Endothelial cell of umbilical vein (primary cell): ENCODE data around the gene ZNF330. TPM values are rescaled to one million over a fixed set of nuclear protein-coding genes. Genes with fewer than 3 reads are reported as not detected.

Source experiments
- BruUV-seq: library from RNA; stranded (reverse); fragments of 400-500 nt; replicated peaks from 2 replicates; lab custom pipeline; 2021; lab: Mats Ljungman, UMichigan
- CTCF ChIA-PET: fragments of 300-600, 350-600 bp; sonication (Branson Sonifier 250); formaldehyde crosslinking; loops from one replicate; lab custom pipeline; 2021; ENCODE audit warnings: antibody characterized with exemption, inconsistent platforms; lab: Charles Lee
- POLR2A ChIA-PET: fragments of 300-600, 350-600 bp; sonication (Branson Sonifier 250); formaldehyde crosslinking; loops from one replicate; lab custom pipeline; 2021; ENCODE audit warnings: antibody characterized with exemption, inconsistent platforms; lab: Charles Lee
- DNase-seq: peaks from one replicate; pipeline ENCODE4 v3.0.0-alpha.2; 2011; ENCODE audit warnings: low read depth, low spot score
- FAIRE-seq: peaks from 2 replicates; lab custom pipeline; 2011; peaks lifted over from hg19 to GRCh38; lab: Jason Lieb, UNC
- H2AFZ ChIP-seq: 2 replicates; pipeline ENCODE4 v1.6.0; 2012; ENCODE audit warnings: low read depth, low read length, control low read depth, inconsistent platforms
- H3K27ac ChIP-seq: 2 replicates; pipeline ENCODE4 v1.5.1; 2011; ENCODE audit warnings: low read depth, mild to moderate bottlenecking, control low read depth, low read length, moderate library complexity; ENCODE audit not compliant: insufficient read depth
- H3K27me3 ChIP-seq, 2 experiments: 2 replicates each; pipeline versions ENCODE4 v1.6.0 to v1.6.1; 2011; ENCODE audit warnings: low read length in 2 of 2, mixed read lengths in 1 of 2; ENCODE audit not compliant: control insufficient read depth in 2 of 2, insufficient read depth in 2 of 2
- H3K36me3 ChIP-seq, 2 experiments: 2 replicates in 1 of 2; 3 replicates in 1 of 2; pipeline ENCODE4 v1.5.1; 2011; ENCODE audit warnings: low read length in 2 of 2, mild to moderate bottlenecking in 1 of 2, moderate library complexity in 1 of 2; ENCODE audit not compliant: control insufficient read depth in 2 of 2, insufficient read depth in 2 of 2; ENCODE audit errors: extremely low read depth in 1 of 2
- H3K4me1 ChIP-seq: 3 replicates; pipeline ENCODE4 v1.5.1; 2011; ENCODE audit warnings: mild to moderate bottlenecking, low read length; ENCODE audit not compliant: control insufficient read depth, insufficient read depth; ENCODE audit errors: extremely low read depth
- H3K4me2 ChIP-seq: 2 replicates; pipeline ENCODE4 v1.6.1; 2011; ENCODE audit warnings: low read length, control low read depth, mixed read lengths; ENCODE audit not compliant: insufficient read depth
- H3K4me3 ChIP-seq, 3 experiments: fragments of 200-600 bp in 1 of 3; sonication (generic), shearing (Covaris generic) in 1 of 3; replicated peaks in 1 of 3; 2 replicates each; pipeline ENCODE4 v1.5.1; 2011 to 2016; ENCODE audit warnings: control low read depth in 3 of 3, low read length in 3 of 3, mild to moderate bottlenecking in 2 of 3, inconsistent platforms in 1 of 3, low read depth in 1 of 3, moderate library complexity in 1 of 3; ENCODE audit not compliant: insufficient read depth in 1 of 3
- H3K79me2 ChIP-seq: 2 replicates; pipeline ENCODE4 v1.6.0; 2012; ENCODE audit warnings: low read length, inconsistent platforms; ENCODE audit not compliant: control insufficient read depth, insufficient read depth
- H3K9ac ChIP-seq: replicated peaks from 2 replicates; pipeline ENCODE3; 2011; ENCODE audit warnings: low read length, control low read depth; ENCODE audit not compliant: insufficient read depth; ENCODE audit errors: extremely low read depth
- H3K9me1 ChIP-seq: replicated peaks from 3 replicates; pipeline ENCODE4 v1.6.0; 2011; ENCODE audit warnings: mild to moderate bottlenecking, low read length; ENCODE audit not compliant: control insufficient read depth, insufficient read depth; ENCODE audit errors: extremely low read depth
- H3K9me3 ChIP-seq: replicated peaks from 2 replicates; pipeline ENCODE4 v1.5.1; 2012; ENCODE audit warnings: low read length, inconsistent platforms; ENCODE audit not compliant: control insufficient read depth, insufficient read depth
- H4K20me1 ChIP-seq: replicated peaks from 2 replicates; pipeline ENCODE3; 2011; ENCODE audit warnings: mild to moderate bottlenecking, low read length; ENCODE audit not compliant: control insufficient read depth, insufficient read depth; ENCODE audit errors: extremely low read depth
- EZH2 ChIP-seq: IDR thresholded peaks from 2 replicates; pipeline ENCODE4 v1.6.1; 2012; ENCODE audit warnings: borderline replicate concordance, low read depth, mild to moderate bottlenecking, moderate library complexity, low read length, inconsistent platforms; ENCODE audit not compliant: severe bottlenecking
- FOS ChIP-seq: IDR thresholded peaks from 2 replicates; pipeline ENCODE4 v1.6.1; 2011; ENCODE audit warnings: mild to moderate bottlenecking, low read length, moderate library complexity, borderline replicate concordance; ENCODE audit not compliant: insufficient read depth
- GATA2 ChIP-seq: IDR thresholded peaks from 2 replicates; pipeline ENCODE4 v1.7.0; 2011; ENCODE audit warnings: low read depth, mild to moderate bottlenecking, moderate library complexity, mixed read lengths, low read length; ENCODE audit not compliant: insufficient read length, insufficient read depth
- JUN ChIP-seq: IDR thresholded peaks from 2 replicates; pipeline ENCODE4 v1.6.1; 2011; ENCODE audit warnings: borderline replicate concordance, low read depth; ENCODE audit not compliant: insufficient read length, insufficient read depth
- MYC ChIP-seq: IDR thresholded peaks from one replicate; pipeline ENCODE4 v1.6.1; 2011; ENCODE audit warnings: mild to moderate bottlenecking, low read depth, low read length
- POLR2A ChIP-seq: IDR thresholded peaks from 2 replicates; pipeline ENCODE4 v1.6.1; 2012; ENCODE audit warnings: low read depth, mild to moderate bottlenecking, control low read depth, low read length
- POLR2AphosphoS5 ChIP-seq: IDR thresholded peaks from 2 replicates; pipeline ENCODE4 v1.6.1; 2012; ENCODE audit warnings: low read depth, mild to moderate bottlenecking, control low read depth, low read length, moderate library complexity; ENCODE audit not compliant: insufficient read depth
- dilution Hi-C: fragments of 300-500 bp; cut with MboI; formaldehyde crosslinking; loops from one replicate; pipeline ENCODE4 v1.15.0; 2019; ENCODE audit warnings: low sequenced_read_pairs; ENCODE audit not compliant: extremely low pct_ligation_motif_present
- intact Hi-C: fragments of 100-400 bp; cut with micrococcal nuclease; formaldehyde crosslinking; loops from one replicate; pipeline ENCODE4 v1.10.0; 2022
- polyA plus RNA-seq, 4 experiments: library from polyadenylated mRNA; depleted of rRNA in 3 of 4; stranded (reverse) in 3 of 4; unstranded in 1 of 4; fragments of >200 nt; gene quantifications; 2 replicates each; pipeline versions ENCODE4 v1.2.1 to v1.2.3, GENCODE V29; 2011 to 2012; ENCODE audit warnings: missing spikeins in 1 of 4
- total RNA-seq: library from RNA; stranded (reverse); gene quantifications from 2 replicates; pipeline ENCODE4 v1.2.3, GENCODE V29; 2021
- TF ChIP-seq, protein P1 (sequence below): IDR thresholded peaks from 2 replicates; pipeline ENCODE4 v1.6.1; 2011; ENCODE audit not compliant: insufficient read depth, insufficient read length
- TF ChIP-seq, protein P2 (sequence below), 2 donors: IDR thresholded peaks; 1 replicate in 1 of 2; 2 replicates in 1 of 2; pipeline ENCODE4 v1.5.1; 2011; ENCODE audit warnings: low read length in 2 of 2, mild to moderate bottlenecking in 2 of 2, moderate library complexity in 2 of 2, control low read depth in 1 of 2, inconsistent platforms in 1 of 2, low read depth in 1 of 2; ENCODE audit not compliant: insufficient read depth in 1 of 2; ENCODE audit errors: extremely low read depth in 1 of 2

The ZNF330 gene
- total and polyA plus RNA-seq, 2 donors (not counting 3 experiments of a cell fraction or from before 2014, with no cell fraction given): 15.5 to 31.0 TPM

DNA sequence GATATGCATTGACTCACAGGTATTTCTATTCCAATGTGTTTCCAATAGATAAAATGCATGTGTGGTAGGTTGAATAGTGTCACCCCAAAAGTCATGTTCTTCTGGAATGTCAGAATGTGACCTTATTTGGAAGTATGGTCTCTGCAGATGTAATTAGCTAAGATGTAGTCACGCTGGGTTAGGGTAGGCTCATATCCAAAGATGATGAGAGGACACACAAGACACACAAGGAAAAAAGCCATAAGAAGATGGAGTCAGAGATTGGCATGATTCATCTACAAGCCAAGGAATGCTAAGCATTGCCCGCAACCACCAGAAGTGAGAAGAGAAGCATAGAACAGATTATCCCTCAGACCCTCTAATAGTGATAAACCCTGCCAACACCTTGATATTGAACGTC is 17.5 kb downstream of the ZNF330 start:
- no peaks in the 10 kb centered on the region for H3K79me2 ChIP-seq
- FAIRE-seq: no peak
- TF ChIP-seq, protein P1, sequence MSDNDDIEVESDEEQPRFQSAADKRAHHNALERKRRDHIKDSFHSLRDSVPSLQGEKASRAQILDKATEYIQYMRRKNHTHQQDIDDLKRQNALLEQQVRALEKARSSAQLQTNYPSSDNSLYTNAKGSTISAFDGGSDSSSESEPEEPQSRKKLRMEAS: no peak
- TF ChIP-seq, protein P2, sequence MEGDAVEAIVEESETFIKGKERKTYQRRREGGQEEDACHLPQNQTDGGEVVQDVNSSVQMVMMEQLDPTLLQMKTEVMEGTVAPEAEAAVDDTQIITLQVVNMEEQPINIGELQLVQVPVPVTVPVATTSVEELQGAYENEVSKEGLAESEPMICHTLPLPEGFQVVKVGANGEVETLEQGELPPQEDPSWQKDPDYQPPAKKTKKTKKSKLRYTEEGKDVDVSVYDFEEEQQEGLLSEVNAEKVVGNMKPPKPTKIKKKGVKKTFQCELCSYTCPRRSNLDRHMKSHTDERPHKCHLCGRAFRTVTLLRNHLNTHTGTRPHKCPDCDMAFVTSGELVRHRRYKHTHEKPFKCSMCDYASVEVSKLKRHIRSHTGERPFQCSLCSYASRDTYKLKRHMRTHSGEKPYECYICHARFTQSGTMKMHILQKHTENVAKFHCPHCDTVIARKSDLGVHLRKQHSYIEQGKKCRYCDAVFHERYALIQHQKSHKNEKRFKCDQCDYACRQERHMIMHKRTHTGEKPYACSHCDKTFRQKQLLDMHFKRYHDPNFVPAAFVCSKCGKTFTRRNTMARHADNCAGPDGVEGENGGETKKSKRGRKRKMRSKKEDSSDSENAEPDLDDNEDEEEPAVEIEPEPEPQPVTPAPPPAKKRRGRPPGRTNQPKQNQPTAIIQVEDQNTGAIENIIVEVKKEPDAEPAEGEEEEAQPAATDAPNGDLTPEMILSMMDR (IDR thresholded peaks at IDR 0.05; ENCODE audit: extremely low read depth in 1 of 2, insufficient read depth in 1 of 2, low read depth in 1 of 2, low read length in 2 of 2): no peak

DNA sequence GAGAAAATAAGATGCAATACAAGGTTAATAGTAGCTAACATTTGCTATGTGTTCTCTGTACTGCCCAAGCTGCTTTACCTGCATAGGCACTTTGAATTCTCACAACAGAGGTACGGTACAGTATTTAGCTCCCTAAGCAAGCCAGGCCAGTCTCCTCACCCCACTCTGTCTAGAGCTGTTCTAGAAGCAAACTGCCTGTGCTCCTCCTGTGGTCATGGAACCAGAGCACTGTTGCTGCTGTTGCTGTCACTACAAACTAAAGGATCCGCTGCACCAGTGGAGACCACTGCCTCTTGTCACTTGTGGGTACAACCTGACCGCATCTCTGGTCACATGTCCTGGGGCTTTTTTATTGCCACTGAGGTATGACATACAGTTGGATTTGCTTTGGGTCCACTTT is 19.6 kb downstream of the ZNF330 start:
- FAIRE-seq (no peak), DNase-seq (no peak)
- no peak for TF ChIP-seq JUN
- TF ChIP-seq MYC: no peak
- no peak for TF ChIP-seq GATA2
- no peak for TF ChIP-seq FOS
- TF ChIP-seq POLR2AphosphoS5: no peak
- no peak for TF ChIP-seq POLR2A
- TF ChIP-seq, protein P1: no peak
- TF ChIP-seq, protein P2 (IDR thresholded peaks at IDR 0.05; ENCODE audit: extremely low read depth in 1 of 2, insufficient read depth in 1 of 2, low read depth in 1 of 2, low read length in 2 of 2): no peak
- TF ChIP-seq EZH2: no peak
- H3K4me2 ChIP-seq: no peak overlapping the region
- H3K9ac ChIP-seq: no peak overlapping the region
- H3K27me3 ChIP-seq: no peaks in the 10 kb centered on the region
- dilution Hi-C loops: no loop called here
- H3K9me1 ChIP-seq: no peaks in the 10 kb centered on the region
- H3K9me3 ChIP-seq: no peaks in the 10 kb centered on the region
- no peaks in the 10 kb centered on the region for H4K20me1 ChIP-seq
- no peak overlapping the region for H2AFZ ChIP-seq
- H3K4me1 ChIP-seq: no peaks in the 10 kb centered on the region
- ChIA-PET POLR2A (no interaction called here), CTCF (no interaction called here)
- H3K36me3 ChIP-seq: no peaks in the 10 kb centered on the region
- no TSS peak for BruUV-seq
- intact Hi-C loops: no loop called here
- H3K79me2 ChIP-seq: no peaks in the 10 kb centered on the region
- H3K4me3 ChIP-seq: no peak overlapping the region
- no peak overlapping the region for H3K27ac ChIP-seq

More for the DNA sequence above, 17.5 kb downstream of the ZNF330 start:
- Histone ChIP-seq H3K9me1 (no peaks in the 10 kb centered on the region), H4K20me1 (no peaks in the 10 kb centered on the region), H3K27ac (no peak overlapping the region), H3K9me3 (no peaks in the 10 kb centered on the region), H3K4me2 (no peak overlapping the region), H3K36me3 (peaks cover 3 to 11% of the 10 kb centered on the region in 2 experiments), H3K27me3 (no peaks in the 10 kb centered on the region), H3K4me3 (no peak overlapping the region), H2AFZ (no peak overlapping the region), H3K4me1 (no peaks in the 10 kb centered on the region), H3K9ac (no peak overlapping the region)
- intact Hi-C loops (no loop called here), dilution Hi-C loops (no loop called here)
- DNase-seq: no peak
- CTCF ChIA-PET: no interaction called here
- BruUV-seq: no TSS peak
- POLR2A ChIA-PET: no interaction called here
